ENCODE results near the gene SMTN. TPM values are rescaled to one million over a fixed set of nuclear protein-coding genes. Genes with fewer than 3 reads are reported as not detected.

The SMTN gene
- total and polyA plus RNA-seq, 2 donors (not counting 3 experiments of a cell fraction or from before 2014, with no cell fraction given): 59.0 to 197 TPM

- Histone ChIP-seq H3K4me2 (ENCODE audit: insufficient read depth, low read length) (no peak overlapping the region), H2AFZ (ENCODE audit: low read depth, low read length) (no peak overlapping the region), H3K36me3 (ENCODE audit: control insufficient read depth in 2 of 2, extremely low read depth in 1 of 2, insufficient read depth in 2 of 2, low read length in 2 of 2) (no peaks in the 10 kb centered on the region), H3K4me3 (replicated peaks in 1 of 3; ENCODE audit: insufficient read depth in 1 of 3, low read depth in 1 of 3, low read length in 3 of 3) (no peak overlapping the region), H3K27me3 (ENCODE audit: control insufficient read depth in 2 of 2, insufficient read depth in 2 of 2, low read length in 2 of 2) (no peaks in the 10 kb centered on the region), H3K79me2 (ENCODE audit: control insufficient read depth, insufficient read depth, low read length) (no peaks in the 10 kb centered on the region), H4K20me1 (replicated peaks; ENCODE audit: control insufficient read depth, extremely low read depth, insufficient read depth, low read length) (no peaks in the 10 kb centered on the region), H3K9ac (replicated peaks; ENCODE audit: extremely low read depth, insufficient read depth, low read length) (no peak overlapping the region), H3K27ac (ENCODE audit: insufficient read depth, low read depth, low read length) (no peak overlapping the region), H3K9me1 (replicated peaks; ENCODE audit: control insufficient read depth, extremely low read depth, insufficient read depth, low read length) (no peaks in the 10 kb centered on the region), H3K4me1 (ENCODE audit: control insufficient read depth, extremely low read depth, insufficient read depth, low read length) (no peaks in the 10 kb centered on the region), H3K9me3 (replicated peaks; ENCODE audit: control insufficient read depth, insufficient read depth, low read length) (no peaks in the 10 kb centered on the region)
- intact Hi-C loops (cut with micrococcal nuclease): no loop called here
- no TSS peak for BruUV-seq (replicated peaks)
- dilution Hi-C loops (cut with MboI; ENCODE audit: extremely low pct_ligation_motif_present, low sequenced_read_pairs): no loop called here
- TF ChIP-seq JUN (IDR thresholded peaks at IDR 0.05; ENCODE audit: borderline replicate concordance, insufficient read depth, insufficient read length, low read depth) (no peak), FOS (IDR thresholded peaks at IDR 0.05; ENCODE audit: borderline replicate concordance, insufficient read depth, low read length) (no peak), POLR2A (IDR thresholded peaks at IDR 0.05; ENCODE audit: low read depth, low read length) (no peak), MAX (IDR thresholded peaks at IDR 0.05; ENCODE audit: insufficient read depth, insufficient read length) (no peak), MYC (IDR thresholded peaks at IDR 0.05; ENCODE audit: low read depth, low read length) (no peak), CTCF (IDR thresholded peaks at IDR 0.05; ENCODE audit: extremely low read depth in 1 of 2, insufficient read depth in 1 of 2, low read depth in 1 of 2, low read length in 2 of 2) (no peak), EZH2 (IDR thresholded peaks at IDR 0.05; ENCODE audit: borderline replicate concordance, low read depth, low read length, severe bottlenecking) (no peak), POLR2AphosphoS5 (IDR thresholded peaks at IDR 0.05; ENCODE audit: insufficient read depth, low read depth, low read length) (no peak), GATA2 (IDR thresholded peaks at IDR 0.05; ENCODE audit: insufficient read depth, insufficient read length, low read depth, low read length) (no peak)
- FAIRE-seq (no peak), DNase-seq (ENCODE audit: low read depth, low spot score) (no peak)
- ChIA-PET CTCF (no interaction called here), POLR2A (no interaction called here)
These were observed 52.8 kb downstream of the SMTN start for GRCh38 chr22:31133911-31134310.
